H9 (cell line): ENCODE data around the gene FRK. TPM values are rescaled to one million over a fixed set of nuclear protein-coding genes. Genes with fewer than 3 reads are reported as not detected.

ENCODE experiments used
- DNase-seq: peaks from one replicate; pipeline ENCODE4 v3.0.0-alpha.2; 2017
- H2AFZ ChIP-seq: one replicate; pipeline ENCODE4 v1.6.1; 2013; ENCODE audit warnings: mild to moderate bottlenecking, low read length, control low read depth, moderate library complexity
- H2AK5ac ChIP-seq: 2 replicates; pipeline ENCODE4 v1.6.1; 2013; ENCODE audit warnings: low read length, control low read depth, mixed read lengths; ENCODE audit not compliant: insufficient read length
- H2BK120ac ChIP-seq: one replicate; pipeline ENCODE4 v1.6.1; 2013; ENCODE audit warnings: low read depth, mild to moderate bottlenecking, low read length, control low read depth, inconsistent platforms; ENCODE audit not compliant: poor library complexity, severe bottlenecking
- H2BK12ac ChIP-seq: 2 replicates; pipeline ENCODE4 v1.6.1; 2013; ENCODE audit warnings: low read length, control low read depth, mixed read lengths, low read depth; ENCODE audit not compliant: insufficient read length
- H2BK15ac ChIP-seq: 2 replicates; pipeline ENCODE4 v1.6.1; 2013; ENCODE audit warnings: low read depth, low read length, control low read depth
- H2BK20ac ChIP-seq: one replicate; pipeline ENCODE4 v1.6.1; 2013; ENCODE audit warnings: low read depth, mild to moderate bottlenecking, low read length, control low read depth, inconsistent platforms; ENCODE audit not compliant: poor library complexity, severe bottlenecking
- H2BK5ac ChIP-seq: 2 replicates; pipeline ENCODE4 v1.6.1; 2013; ENCODE audit warnings: low read length, control low read depth, mixed read lengths; ENCODE audit not compliant: insufficient read length
- H3K14ac ChIP-seq: 2 replicates; pipeline ENCODE4 v1.6.1; 2013; ENCODE audit warnings: low read length, control low read depth; ENCODE audit not compliant: insufficient read depth
- H3K18ac ChIP-seq: 2 replicates; pipeline ENCODE4 v1.6.1; 2013; ENCODE audit warnings: low read depth, mild to moderate bottlenecking, mixed read lengths, low read length, control low read depth; ENCODE audit not compliant: insufficient read length
- H3K23ac ChIP-seq: 2 replicates; pipeline ENCODE4 v1.6.1; 2013; ENCODE audit warnings: low read length, control low read depth, mixed read lengths, low read depth; ENCODE audit not compliant: insufficient read length
- H3K23me2 ChIP-seq: 2 replicates; pipeline ENCODE4 v1.6.1; 2013; ENCODE audit warnings: low read depth, mild to moderate bottlenecking, mixed read lengths, low read length, control low read depth; ENCODE audit not compliant: insufficient read length, poor library complexity, severe bottlenecking
- H3K27ac ChIP-seq: 2 replicates; pipeline ENCODE4 v1.5.1; 2013; ENCODE audit warnings: low read length, control low read depth, mixed read lengths, low read depth; ENCODE audit not compliant: insufficient read length
- H3K27me3 ChIP-seq: 2 replicates; pipeline ENCODE4 v1.6.1; 2013; ENCODE audit warnings: low read length, control low read depth, inconsistent platforms; ENCODE audit not compliant: insufficient read depth
- H3K4ac ChIP-seq: 2 replicates; pipeline ENCODE4 v1.6.1; 2013; ENCODE audit warnings: low read depth, mild to moderate bottlenecking, control low read depth, inconsistent platforms, low read length, moderate library complexity
- H3K4me1 ChIP-seq: 2 replicates; pipeline ENCODE4 v1.6.1; 2013; ENCODE audit warnings: low read length, control low read depth, inconsistent platforms; ENCODE audit not compliant: insufficient read depth
- H3K4me2 ChIP-seq: 2 replicates; pipeline ENCODE4 v1.6.1; 2013; ENCODE audit warnings: low read length, control low read depth, mixed read lengths; ENCODE audit not compliant: insufficient read length, insufficient read depth
- H3K56ac ChIP-seq: 2 replicates; pipeline ENCODE4 v1.6.1; 2013; ENCODE audit warnings: low read depth, mild to moderate bottlenecking, mixed read lengths, low read length, control low read depth; ENCODE audit not compliant: insufficient read length
- H3K79me1 ChIP-seq: 2 replicates; pipeline ENCODE4 v1.6.1; 2013; ENCODE audit warnings: low read depth, mild to moderate bottlenecking, moderate library complexity, low read length, control low read depth, inconsistent platforms; ENCODE audit not compliant: insufficient read depth, poor library complexity, severe bottlenecking
- H3K79me2 ChIP-seq: 2 replicates; pipeline ENCODE4 v1.6.1; 2013; ENCODE audit warnings: low read length, control low read depth, inconsistent platforms; ENCODE audit not compliant: insufficient read depth
- H3K9ac ChIP-seq: 2 replicates; pipeline ENCODE4 v1.6.1; 2013; ENCODE audit warnings: low read length, control low read depth, mixed read lengths; ENCODE audit not compliant: insufficient read length; ENCODE audit errors: extremely low read depth
- H3K9me3 ChIP-seq: one replicate; pipeline ENCODE4 v1.6.1; 2013; ENCODE audit warnings: low read depth, low read length, inconsistent platforms; ENCODE audit not compliant: control insufficient read depth
- H3T11ph ChIP-seq: one replicate; pipeline ENCODE4 v1.6.1; 2013; ENCODE audit warnings: mild to moderate bottlenecking, low read length, control low read depth, inconsistent platforms
- H4K20me1 ChIP-seq: one replicate; pipeline ENCODE4 v1.6.1; 2013; ENCODE audit not compliant: control insufficient read depth, insufficient read length, insufficient read depth
- H4K5ac ChIP-seq: 2 replicates; pipeline ENCODE4 v1.6.1; 2013; ENCODE audit warnings: low read depth, mild to moderate bottlenecking, mixed read lengths, low read length, control low read depth; ENCODE audit not compliant: insufficient read length
- H4K8ac ChIP-seq: replicated peaks from 2 replicates; pipeline ENCODE4 v1.6.1; 2013; ENCODE audit warnings: low read length, control low read depth, mixed read lengths, low read depth; ENCODE audit not compliant: insufficient read length
- H4K91ac ChIP-seq: 2 replicates; pipeline ENCODE4 v1.6.1; 2013; ENCODE audit warnings: low read depth, mild to moderate bottlenecking, moderate library complexity, mixed read lengths, low read length, control low read depth; ENCODE audit not compliant: insufficient read length
- H3K27ac Mint-ChIP-seq, 3 experiments: 2 replicates in 2 of 3; 3 replicates in 1 of 3; pipeline ENCODE4 v1.8.0; 2020 to 2021; ENCODE audit warnings: mixed read lengths in 3 of 3, mild to moderate bottlenecking in 1 of 3, moderate library complexity in 1 of 3
- H3K27me3 Mint-ChIP-seq: 2 replicates; pipeline ENCODE4 v1.8.0; 2021; ENCODE audit warnings: low read depth, mild to moderate bottlenecking, moderate library complexity, mixed read lengths
- H3K36me3 Mint-ChIP-seq, 3 experiments: 2 replicates in 2 of 3; 3 replicates in 1 of 3; pipeline ENCODE4 v1.8.0; 2020 to 2021; ENCODE audit warnings: low read depth in 3 of 3, mixed read lengths in 3 of 3; ENCODE audit not compliant: insufficient read depth in 1 of 3
- H3K4me1 Mint-ChIP-seq, 2 experiments: 2 replicates each; pipeline ENCODE4 v1.8.0; 2020; ENCODE audit warnings: mixed read lengths in 2 of 2
- H3K4me3 Mint-ChIP-seq, 2 experiments: 2 replicates in 1 of 2; 3 replicates in 1 of 2; pipeline ENCODE4 v1.8.0; 2020 to 2021; ENCODE audit warnings: mild to moderate bottlenecking in 2 of 2, mixed read lengths in 2 of 2, moderate library complexity in 1 of 2
- H3K9me3 Mint-ChIP-seq, 2 experiments: 2 replicates in 1 of 2; 3 replicates in 1 of 2; pipeline ENCODE4 v1.8.0; 2020; ENCODE audit warnings: mild to moderate bottlenecking in 2 of 2, mixed read lengths in 2 of 2, moderate library complexity in 1 of 2
- CTCF ChIP-seq: fragments of 200-600 bp; sonication (generic); conservative IDR thresholded peaks from 3 replicates; pipeline ENCODE4 v1.8.0; 2021; ENCODE audit warnings: antibody characterized with exemption, mild to moderate bottlenecking
- WGBS: extraction: QIAGEN DNeasy Blood & Tissue Kit; methylation state at CpG from one replicate; pipeline ENCODE4 v1.1.7; 2013; ENCODE audit warnings: missing lambda C conversion rate, low lambda C conversion rate, mixed read lengths; ENCODE audit not compliant: insufficient read length; ENCODE audit errors: extremely low coverage; 5-methylcytosine and 5-hydroxymethylcytosine counted together
- total RNA-seq: library from RNA; stranded (reverse); gene quantifications from 2 replicates; pipeline ENCODE4 v1.2.1, GENCODE V29; 2021

The FRK gene
- total RNA-seq, 1 experiment from 2014 or later, result 0.15 TPM

GRCh38 chr6:116062496-116062895 is 1.8 kb upstream of the FRK start:
- H3K56ac ChIP-seq, result no peak overlapping the region
- no peak overlapping the region for H2AK5ac ChIP-seq
- no peak overlapping the region for H4K8ac ChIP-seq
- no peak overlapping the region for H3K14ac ChIP-seq
- no peaks in the 10 kb centered on the region; the same call in 1 of the 2 replicates for H3K4me1 ChIP-seq
- no peak overlapping the region for H3K9ac ChIP-seq
- no peak overlapping the region for H2BK20ac ChIP-seq
- Mint-ChIP-seq H3K4me3 (no peak overlapping the region), H3K27ac (no peak overlapping the region; a peak in 1 of 7 replicates), H3K27me3 (no peaks in the 10 kb centered on the region), H3K36me3 (no peaks in the 10 kb centered on the region), H3K4me1 (peaks cover 10 to 11% of the 10 kb centered on the region in 2 experiments), H3K9me3 (no peaks in the 10 kb centered on the region)
- no peaks in the 10 kb centered on the region for H3K23me2 ChIP-seq
- no peak overlapping the region for H3K27ac ChIP-seq
- no peak overlapping the region for H3T11ph ChIP-seq
- H2BK15ac ChIP-seq, result no peak overlapping the region
- no peak overlapping the region for H2BK5ac ChIP-seq
- H3K4ac ChIP-seq, result no peak overlapping the region
- no peak overlapping the region for H3K18ac ChIP-seq
- no peaks in the 10 kb centered on the region for H3K27me3 ChIP-seq
- no peaks in the 10 kb centered on the region for H3K9me3 ChIP-seq
- TF ChIP-seq CTCF, result no peak
- no peak overlapping the region for H4K91ac ChIP-seq
- H2BK120ac ChIP-seq, result no peak overlapping the region
- H3K4me2 ChIP-seq, result no peak overlapping the region
- H4K20me1 ChIP-seq, result no peaks in the 10 kb centered on the region
- H2BK12ac ChIP-seq, result no peak overlapping the region
- no peak overlapping the region for H2AFZ ChIP-seq
- no peak for DNase-seq
- no CpG with 5 or more reads among the region's 4 CpGs for WGBS
- H3K79me2 ChIP-seq, result no peaks in the 10 kb centered on the region
- H4K5ac ChIP-seq, result no peak overlapping the region
- H3K23ac ChIP-seq, result no peak overlapping the region
- H3K79me1 ChIP-seq, result no peaks in the 10 kb centered on the region
